Right lobe of liver (tissue), 6 donors: Measurements from ENCODE around the gene RASAL1. TPM values are rescaled to one million over a fixed set of nuclear protein-coding genes. Genes with fewer than 3 reads are reported as not detected.

Source experiments
- ATAC-seq, 4 donors: fragments of 200-7000 bp; cut with Tn5 transposase; one replicate each; pipeline ENCODE4 v1.9.1; 2020; ENCODE audit warnings: mild to moderate bottlenecking in 4 of 4, moderate library complexity in 4 of 4
- DNase-seq, 3 donors: peaks; one replicate each; pipeline ENCODE4 v3.0.0-alpha.2; 2020
- H3K27ac ChIP-seq, 3 donors: fragments of 200-600 bp; one replicate each; pipeline ENCODE4 v1.8.0; 2022
- H3K27me3 ChIP-seq, 2 donors: fragments of 200-600 bp; one replicate each; pipeline ENCODE4 v1.8.0; 2022
- H3K36me3 ChIP-seq, 4 donors: fragments of 200-600 bp; sonication (generic) in 1 of 4; one replicate each; pipeline versions ENCODE4 v1.5.1 to v1.8.0; 2017 to 2022; ENCODE audit warnings: control low read depth in 1 of 4
- H3K4me1 ChIP-seq, 4 donors: fragments of 200-600 bp; sonication (generic) in 1 of 4; one replicate each; pipeline versions ENCODE4 v1.5.1 to v1.8.0; 2017 to 2022; ENCODE audit warnings: control low read depth in 1 of 4
- H3K4me3 ChIP-seq, 3 donors: fragments of 200-600 bp; one replicate each; pipeline ENCODE4 v1.8.0; 2022
- H3K9me3 ChIP-seq, 4 donors: fragments of 200-600 bp; sonication (generic) in 1 of 4; one replicate each; pipeline versions ENCODE4 v1.5.1 to v1.8.0; 2017 to 2022; ENCODE audit warnings: control low read depth in 1 of 4
- CTCF ChIP-seq, 4 donors: fragments of 200-600 bp in 3 of 4; fragments of 450-650 bp in 1 of 4; IDR thresholded peaks; one replicate each; pipeline versions ENCODE4 v1.5.1 to v1.8.0; 2016 to 2022; ENCODE audit warnings: antibody characterized with exemption in 4 of 4, mild to moderate bottlenecking in 2 of 4
- POLR2A ChIP-seq: fragments of 450-650 bp; IDR thresholded peaks from one replicate; pipeline ENCODE4 v1.6.1; 2017; ENCODE audit warnings: antibody characterized with exemption, mild to moderate bottlenecking
- WGBS: methylation state at CpG from one replicate; pipeline ENCODE4 v1.1.6; 2018; ENCODE audit warnings: low coverage, low lambda C conversion rate; ENCODE audit not compliant: insufficient coverage; ENCODE audit errors: missing lambda C conversion rate; 5-methylcytosine and 5-hydroxymethylcytosine counted together
- intact Hi-C, 2 donors: fragments of 100-400 bp; cut with DNase I; formaldehyde crosslinking; loops; one replicate each; pipeline versions ENCODE4 v1.11.2 to v1.14.1; 2022
- total RNA-seq, 6 experiments: library from RNA; depleted of rRNA in 2 of 6; stranded (reverse); fragments of >200 nt in 2 of 6; fragmentation: NEBNext Ultra II Directional in 3 of 6; extraction: Animal tissue kit (Norgen Biotek cat#: 25700) in 3 of 6; gene quantifications; one replicate each; pipeline versions ENCODE4 v1.1.0 to v1.2.4, GENCODE V29; 2016 to 2023
- donor health status: DM: no; HTN: yes; CAD: no.
- donor health status: DM: no; HTN: no; CAD: no.
- donor health status: DM: no; HTN: no; CAD: no.
- donor health status: DM: no; HTN: yes; CAD: no.
- donor health status: DM: no; HTN: yes; CAD: no.

Gene RASAL1
- total RNA-seq, 6 experiments from 2014 or later, result 0.10 to 0.24 (median 0.15) TPM; not detected in 2

- intact Hi-C loops, result no loop called here
- Histone ChIP-seq H3K4me3 (peak overlapping the region in 2 of 3 donors; percentile 25 to 50), H3K36me3 (no peaks in the 10 kb centered on the region), H3K9me3 (no peaks in the 10 kb centered on the region), H3K27me3 (no peaks in the 10 kb centered on the region), H3K4me1 (peaks cover 0 to 16% (median 3%) of the 10 kb centered on the region in 4 donors), H3K27ac (no peak overlapping the region)
- no peak for DNase-seq
- WGBS, result 25% methylated on average over 8 of the region's 9 CpGs
- ATAC-seq, result no peak
- TF ChIP-seq CTCF (IDR thresholded peaks at IDR 0.05) (no peak), POLR2A (no peak)
Measured at GRCh38 chr12:113152196-113152834, 16.8 kb upstream of the RASAL1 start.

- 90% methylated on average over 2 of the region's 3 CpGs for WGBS
- no peaks in the 10 kb centered on the region for H3K36me3 ChIP-seq
- peaks cover 0 to 16% (median 3%) of the 10 kb centered on the region in 4 donors for H3K4me1 ChIP-seq
- DNase-seq, result no peak
- TF ChIP-seq POLR2A, result no peak
- no peak overlapping the region for H3K27ac ChIP-seq
- intact Hi-C loops, result no loop called here
- no peak for ATAC-seq
- no peaks in the 10 kb centered on the region for H3K27me3 ChIP-seq
- H3K9me3 ChIP-seq, result no peaks in the 10 kb centered on the region
- H3K4me3 ChIP-seq, result no peak overlapping the region
Measured at GRCh38 chr12:113151655-113152054, 16.1 kb upstream of the RASAL1 start.

- Histone ChIP-seq H3K4me1 (peaks cover 0 to 14% (median 3%) of the 10 kb centered on the region in 4 donors), H3K27ac (no peak within 1 kb of the TSS), H3K9me3 (no peaks in the 10 kb centered on the region), H3K4me3 (no peak within 1 kb of the TSS), H3K36me3 (no peaks in the 10 kb centered on the region), H3K27me3 (no peaks in the 10 kb centered on the region)
- no peak for TF ChIP-seq CTCF (IDR thresholded peaks at IDR 0.05)
- TF ChIP-seq POLR2A, result no peak
- intact Hi-C loops, result no loop called here
- 53% methylated on average over 7 of the region's 22 CpGs for WGBS
- DNase-seq (no peak), ATAC-seq (peak in 1 of 4 donors; percentile 42)
Measured at GRCh38 chr12:113149361-113150150, 14.0 kb upstream of the RASAL1 start, which contains the start of gene CFAP73. CFAP73 (plus strand) TSS chr12:113149724; CDS start chr12:113149858, 134 bp downstream.

GRCh38 chr12:113146999-113147398 is 11.4 kb upstream of the RASAL1 start:
- no peaks in the 10 kb centered on the region for H3K4me1 ChIP-seq
- H3K27ac ChIP-seq, result no peak overlapping the region
- H3K4me3 ChIP-seq, result no peak overlapping the region
- H3K36me3 ChIP-seq, result no peaks in the 10 kb centered on the region
- TF ChIP-seq POLR2A (no peak), CTCF (IDR thresholded peaks at IDR 0.05) (no peak)
- 68% methylated on average over 2 of the region's 2 CpGs for WGBS
- H3K9me3 ChIP-seq, result no peaks in the 10 kb centered on the region
- H3K27me3 ChIP-seq, result no peaks in the 10 kb centered on the region
- no peak for ATAC-seq
- no peak for DNase-seq
- intact Hi-C loops, result no loop called here
